Nephron (organoid): ENCODE results near the gene KIF3B.
"Not testable (repeated sequence)": the region's sequence is repeated elsewhere in the genome, so short reads cannot be mapped to it uniquely, and the experiment has no call there.

ENCODE experiments used
- H3K27ac Mint-ChIP-seq, 3 experiments: 2 replicates each; pipeline ENCODE4 v1.8.0; 2020; ENCODE audit warnings: mixed read lengths in 3 of 3, mild to moderate bottlenecking in 2 of 3, moderate library complexity in 1 of 3
- H3K27me3 Mint-ChIP-seq: 2 replicates; pipeline ENCODE4 v1.8.0; 2021; ENCODE audit warnings: low read depth, mild to moderate bottlenecking, moderate library complexity, mixed read lengths
- H3K36me3 Mint-ChIP-seq: 2 replicates; pipeline ENCODE4 v1.8.0; 2020; ENCODE audit warnings: low read depth, mixed read lengths
- H3K4me1 Mint-ChIP-seq: 2 replicates; pipeline ENCODE4 v1.8.0; 2020; ENCODE audit warnings: mixed read lengths
- H3K4me3 Mint-ChIP-seq, 3 experiments: 2 replicates each; pipeline ENCODE4 v1.8.0; 2020; ENCODE audit warnings: mild to moderate bottlenecking in 3 of 3, mixed read lengths in 3 of 3, moderate library complexity in 2 of 3
- H3K9me3 Mint-ChIP-seq: 2 replicates; pipeline ENCODE4 v1.8.0; 2020; ENCODE audit warnings: mixed read lengths
- CTCF ChIP-seq, 3 experiments: fragments of 200-600 bp; sonication (generic); IDR thresholded peaks; one replicate each; pipeline ENCODE4 v1.5.0; 2021; ENCODE audit warnings: antibody characterized with exemption in 3 of 3; ENCODE audit not compliant: unreplicated experiment in 3 of 3

Gene KIF3B

GRCh38 chr20:32336918-32337347 is 59.5 kb downstream of the KIF3B start:
- Mint-ChIP-seq H3K27me3 (no peaks in the 10 kb centered on the region), H3K4me3 (no peak overlapping the region), H3K9me3 (no peaks in the 10 kb centered on the region), H3K27ac (peak overlapping the region; percentile 27 to 54 (median 44)), H3K36me3 (peaks cover 16% of the 10 kb centered on the region), H3K4me1 (peaks cover 24% of the 10 kb centered on the region)
- peak; percentile 49 to 62 (median 53) for TF ChIP-seq CTCF (IDR thresholded peaks at IDR 0.05; ENCODE audit: unreplicated experiment in 3 of 3)

DNA sequence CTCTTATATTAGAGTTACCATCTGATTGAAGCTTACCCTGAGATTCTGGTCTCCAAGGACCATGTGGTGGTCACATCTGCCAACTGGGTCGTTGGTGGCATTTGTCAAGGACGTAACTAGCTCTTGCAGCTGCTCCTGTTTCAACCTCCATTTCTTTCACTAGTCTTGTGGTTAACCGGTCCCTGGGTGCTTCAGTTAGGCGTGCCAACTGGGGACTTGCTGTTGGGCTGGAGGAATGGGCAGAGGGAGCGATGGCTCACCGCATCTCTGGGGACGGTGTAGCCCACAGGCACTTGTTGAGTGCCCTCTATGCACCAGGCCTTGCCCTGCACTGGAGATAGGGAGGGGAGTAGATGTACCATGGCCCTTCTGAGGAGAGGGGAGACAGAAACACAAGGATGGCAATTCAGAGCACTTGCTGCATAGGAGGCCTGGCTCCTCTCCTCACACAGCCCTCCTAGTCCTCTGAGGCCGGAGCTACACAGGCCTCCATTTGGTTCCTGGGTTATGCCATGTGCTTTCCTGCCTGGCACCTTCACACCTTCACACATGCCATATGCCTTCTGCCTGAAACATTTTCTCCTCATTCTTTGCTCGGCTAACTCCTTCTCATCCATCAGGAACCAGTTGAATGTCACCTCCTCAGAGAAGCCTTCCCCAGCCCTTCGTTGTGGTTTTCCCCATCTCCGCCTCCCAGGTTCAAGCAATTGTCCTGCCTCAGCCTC is 60.6 kb downstream of the KIF3B start:
- Mint-ChIP-seq H3K36me3 (peaks cover 8% of the 10 kb centered on the region), H3K27me3 (no peaks in the 10 kb centered on the region), H3K4me1 (peaks cover 15% of the 10 kb centered on the region), H3K4me3 (no peak overlapping the region), H3K27ac (peak overlapping the region in 1 of 3 experiments; percentile 6), H3K9me3 (no peaks in the 10 kb centered on the region)
- no peak for TF ChIP-seq CTCF (IDR thresholded peaks at IDR 0.05; ENCODE audit: unreplicated experiment in 3 of 3)

GRCh38 chr20:32338665-32339064 is 61.2 kb downstream of the KIF3B start:
- H3K4me1 Mint-ChIP-seq: peaks cover 13% of the 10 kb centered on the region
- TF ChIP-seq CTCF (IDR thresholded peaks at IDR 0.05; ENCODE audit: unreplicated experiment in 3 of 3): no peak
- peaks cover 8% of the 10 kb centered on the region for H3K36me3 Mint-ChIP-seq
- H3K27me3 Mint-ChIP-seq: no peaks in the 10 kb centered on the region
- peak overlapping the region in 2 of 3 experiments; percentile 6 to 28 for H3K27ac Mint-ChIP-seq
- no peaks in the 10 kb centered on the region for H3K9me3 Mint-ChIP-seq
- no peak overlapping the region for H3K4me3 Mint-ChIP-seq

GRCh38 chr20:32339116-32339515 is 61.7 kb downstream of the KIF3B start:
- no peak for TF ChIP-seq CTCF (IDR thresholded peaks at IDR 0.05; ENCODE audit: unreplicated experiment in 3 of 3)
- Mint-ChIP-seq H3K4me3 (no peak overlapping the region), H3K4me1 (peaks cover 9% of the 10 kb centered on the region), H3K9me3 (no peaks in the 10 kb centered on the region), H3K36me3 (peaks cover 7% of the 10 kb centered on the region), H3K27me3 (no peaks in the 10 kb centered on the region), H3K27ac (peak overlapping the region in 1 of 3 experiments; percentile 6)

DNA sequence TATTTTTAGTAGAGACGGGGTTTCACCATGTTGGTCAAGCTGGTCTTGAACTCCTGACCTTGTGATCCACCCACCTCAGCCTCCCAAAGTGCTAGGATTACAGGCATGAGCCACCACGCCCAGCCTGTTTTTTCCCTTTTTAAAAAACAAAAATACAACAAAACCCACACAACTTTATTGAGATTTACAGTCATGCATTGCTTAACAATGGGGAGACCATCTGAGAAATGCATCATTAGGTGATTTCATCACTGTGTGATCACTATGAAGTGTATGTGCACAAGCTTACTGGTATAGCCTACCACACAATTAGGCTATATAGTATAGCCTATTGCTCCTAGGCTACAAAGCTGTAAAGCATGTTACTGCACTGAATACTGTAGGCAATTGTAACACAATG is 63.6 kb downstream of the KIF3B start:
- H3K27me3 Mint-ChIP-seq, H3K36me3 Mint-ChIP-seq, H3K4me3 Mint-ChIP-seq, H3K27ac Mint-ChIP-seq, H3K9me3 Mint-ChIP-seq, H3K4me1 Mint-ChIP-seq: not testable (repeated sequence)

DNA sequence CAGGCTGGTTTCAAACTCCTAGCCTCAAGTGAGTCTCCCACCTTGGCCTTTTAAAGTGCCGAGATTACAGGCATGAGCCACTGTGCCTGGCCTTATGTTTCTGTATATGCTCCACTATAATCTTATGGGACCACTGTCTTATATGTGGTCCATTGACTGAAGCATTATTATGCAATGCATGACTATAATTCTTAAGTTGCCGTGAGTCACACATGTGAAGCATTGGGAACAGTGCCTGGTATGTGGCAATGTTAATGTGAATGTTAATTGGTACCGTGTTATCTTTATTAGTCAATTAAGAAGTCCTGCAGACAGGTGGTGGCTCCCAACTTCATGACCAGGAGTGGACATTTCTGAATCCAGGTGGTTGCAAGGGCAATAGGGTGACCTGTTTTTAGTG is 66.0 kb downstream of the KIF3B start:
- no peaks in the 10 kb centered on the region for H3K9me3 Mint-ChIP-seq

More for the DNA sequence above, 66.0 kb downstream of the KIF3B start:
- peaks cover 4% of the 10 kb centered on the region for H3K4me1 Mint-ChIP-seq
- no peak overlapping the region for H3K4me3 Mint-ChIP-seq
- H3K36me3 Mint-ChIP-seq: no peaks in the 10 kb centered on the region
- no peak for TF ChIP-seq CTCF (IDR thresholded peaks at IDR 0.05; ENCODE audit: unreplicated experiment in 3 of 3)
- no peak overlapping the region for H3K27ac Mint-ChIP-seq
- H3K27me3 Mint-ChIP-seq: no peaks in the 10 kb centered on the region
